Brain microvascular endothelial cell (primary cell): ENCODE results near the gene PEX12.
"Not testable (repeated sequence)": the region's sequence is repeated elsewhere in the genome, so short reads cannot be mapped to it uniquely, and the experiment has no call there.

Experiments
- DNase-seq: peaks from one replicate; pipeline ENCODE4 v3.0.0-alpha.2; 2020
- H3K27ac ChIP-seq: fragments of 250-450 bp; sonication (Bioruptor Pico); 2 replicates; pipeline ENCODE4 v1.5.1; 2020; ENCODE audit warnings: mild to moderate bottlenecking, moderate library complexity
- H3K27me3 ChIP-seq: fragments of 250-450 bp; sonication (Bioruptor Pico); replicated peaks from 2 replicates; pipeline ENCODE4 v1.5.1; 2020; ENCODE audit warnings: mild to moderate bottlenecking
- H3K36me3 ChIP-seq: fragments of 250-450 bp; sonication (Bioruptor Pico); replicated peaks from 2 replicates; pipeline ENCODE4 v1.5.1; 2020; ENCODE audit warnings: mild to moderate bottlenecking
- H3K4me3 ChIP-seq: 2 replicates; pipeline ENCODE4 v1.5.1; 2011; ENCODE audit warnings: low read depth, mild to moderate bottlenecking, control low read depth, low read length, moderate library complexity
- CTCF ChIP-seq: IDR thresholded peaks from 2 replicates; pipeline ENCODE4 v1.5.1; 2011; ENCODE audit warnings: low read depth, mild to moderate bottlenecking, moderate library complexity, low read length, control low read depth, inconsistent platforms; ENCODE audit errors: missing control alignments
- in situ Hi-C: cut with HindIII; loops from 2 replicates; pipeline ENCODE4 v1.10.0; 2017; ENCODE audit warnings: low sequenced_read_pairs, low pct_ligation_motif_present

Gene PEX12

GRCh38 chr17:35540589-35541404, 37.6 kb downstream of the PEX12 start:
- H3K4me3 ChIP-seq = peak overlapping the region; percentile 22
- DNase-seq = peak; percentile 36
- in situ Hi-C loops = loop anchor here (25.0 kb wide), 1 partner anchor 228 kb away; no protein-coding TSS in a partner anchor

GRCh38 chr17:35539659-35540026, 38.7 kb downstream of the PEX12 start:
- DNase-seq = no peak
- H3K27ac ChIP-seq = no peak overlapping the region
- in situ Hi-C loops = loop anchor here (25.0 kb wide), 1 partner anchor 227 kb away; no protein-coding TSS in a partner anchor
- no peaks in the 10 kb centered on the region for H3K36me3 ChIP-seq
- TF ChIP-seq CTCF = no peak
- no peaks in the 10 kb centered on the region for H3K27me3 ChIP-seq
- no peak overlapping the region for H3K4me3 ChIP-seq

More at GRCh38 chr17:35540589-35541404, 37.6 kb downstream of the PEX12 start:
- no peaks in the 10 kb centered on the region for H3K36me3 ChIP-seq
- H3K27me3 ChIP-seq = no peaks in the 10 kb centered on the region
- no peak for TF ChIP-seq CTCF
- peak overlapping the region; percentile 55 for H3K27ac ChIP-seq

- DNase-seq = no peak
- Histone ChIP-seq H3K27ac (no peak within 1 kb of the TSS), H3K4me3 (no peak within 1 kb of the TSS), H3K36me3 (no peaks in the 10 kb centered on the region), H3K27me3 (no peaks in the 10 kb centered on the region)
- in situ Hi-C loops = loop anchor here (25.0 kb wide), 1 partner anchor 225 kb away; no protein-coding TSS in a partner anchor
- TF ChIP-seq CTCF = no peak
These were observed 40.7 kb downstream of the PEX12 start, which contains the start of gene SLFN12L for GRCh38 chr17:35537601-35538141. Gene SLFN12L (minus strand): TSS chr17:35537678. CDS start chr17:35522364, 15,314 bp downstream.

GRCh38 chr17:35536664-35537171, 41.7 kb downstream of the PEX12 start:
- no peak overlapping the region for H3K27ac ChIP-seq
- H3K36me3 ChIP-seq = no peaks in the 10 kb centered on the region
- in situ Hi-C loops = loop anchor here (25.0 kb wide), 1 partner anchor 224 kb away; no protein-coding TSS in a partner anchor
- no peaks in the 10 kb centered on the region for H3K27me3 ChIP-seq
- TF ChIP-seq CTCF = no peak
- no peak for DNase-seq
- no peak overlapping the region for H3K4me3 ChIP-seq

- not testable (repeated sequence) for H3K36me3 ChIP-seq, H3K27me3 ChIP-seq, DNase-seq, H3K27ac ChIP-seq, H3K4me3 ChIP-seq
- in situ Hi-C loops = loop anchor here (25.0 kb wide), 1 partner anchor 223 kb away; no protein-coding TSS in a partner anchor
These were observed 43.0 kb downstream of the PEX12 start for GRCh38 chr17:35535406-35535805.

- H3K36me3 ChIP-seq = no peaks in the 10 kb centered on the region
- H3K27ac ChIP-seq = no peak overlapping the region
- no peak for DNase-seq
- in situ Hi-C loops = loop anchor here (25.0 kb wide), 1 partner anchor 222 kb away; no protein-coding TSS in a partner anchor
- no peak for TF ChIP-seq CTCF
- no peaks in the 10 kb centered on the region for H3K27me3 ChIP-seq
- H3K4me3 ChIP-seq = no peak overlapping the region
These were observed 43.7 kb downstream of the PEX12 start for GRCh38 chr17:35534576-35535093.
